Karpas-422 (cell line): ENCODE data around the gene BRF1. TPM values are rescaled to one million over a fixed set of nuclear protein-coding genes. Genes with fewer than 3 reads are reported as not detected.

Experiments used
- DNase-seq: peaks from one replicate; pipeline ENCODE4 v3.0.0-alpha.2; 2015
- H2AFZ ChIP-seq: fragments of 200-600 bp; sonication (generic); 2 replicates; pipeline ENCODE4 v1.6.1; 2014; ENCODE audit warnings: antibody characterized with exemption, low read length, mixed read lengths
- H3K27ac ChIP-seq: fragments of 200-600 bp; sonication (generic); 2 replicates; pipeline ENCODE4 v1.5.1; 2014; ENCODE audit warnings: mild to moderate bottlenecking, low read length, moderate library complexity
- H3K27me3 ChIP-seq: fragments of 200-600 bp; sonication (generic); 2 replicates; pipeline ENCODE4 v1.6.1; 2014; ENCODE audit warnings: low read length, mixed read lengths
- H3K36me3 ChIP-seq: fragments of 200-600 bp; sonication (generic); 2 replicates; pipeline ENCODE4 v1.6.1; 2014; ENCODE audit warnings: low read length, mixed read lengths; ENCODE audit not compliant: insufficient read depth
- H3K4me1 ChIP-seq: fragments of 200-600 bp; sonication (generic); 2 replicates; pipeline ENCODE4 v1.6.1; 2014; ENCODE audit warnings: mild to moderate bottlenecking, low read length, mixed read lengths
- H3K4me2 ChIP-seq: fragments of 200-600 bp; sonication (generic); 2 replicates; pipeline ENCODE4 v1.6.1; 2014; ENCODE audit warnings: low read length, low read depth, mild to moderate bottlenecking; ENCODE audit not compliant: poor library complexity, severe bottlenecking
- H3K4me3 ChIP-seq: fragments of 200-600 bp; sonication (generic); 2 replicates; pipeline ENCODE4 v1.5.1; 2014; ENCODE audit warnings: mild to moderate bottlenecking, antibody characterized with exemption, low read length, mixed read lengths
- H3K79me2 ChIP-seq: fragments of 200-600 bp; sonication (generic); 2 replicates; pipeline ENCODE4 v1.6.1; 2014; ENCODE audit warnings: mild to moderate bottlenecking, low read length, mixed read lengths
- H3K9ac ChIP-seq: fragments of 200-600 bp; sonication (generic); 2 replicates; pipeline ENCODE4 v1.6.0; 2014; ENCODE audit warnings: low read length
- H3K9me2 ChIP-seq: fragments of 200-600 bp; sonication (generic), shearing (Covaris generic); replicated peaks from 2 replicates; pipeline ENCODE4 v1.6.0; 2014; ENCODE audit warnings: mild to moderate bottlenecking, low read length, moderate library complexity; ENCODE audit not compliant: insufficient read depth
- H3K9me3 ChIP-seq: fragments of 300-700, 200-600 bp; sonication (generic); 2 replicates; pipeline ENCODE4 v1.6.1; 2014; ENCODE audit warnings: low read length, mixed read lengths
- H4K20me1 ChIP-seq: fragments of 200-600 bp; sonication (generic); 2 replicates; pipeline ENCODE4 v1.6.1; 2014; ENCODE audit warnings: mild to moderate bottlenecking, antibody characterized with exemption, low read length, low read depth; ENCODE audit not compliant: insufficient read depth
- total RNA-seq: library from RNA; depleted of rRNA; stranded (reverse); fragments of >200 nt; shearing (Covaris generic); gene quantifications from 2 replicates; pipeline ENCODE4 v1.2.3, GENCODE V29; 2014; ENCODE audit warnings: low replicate concordance

Gene BRF1
- total RNA-seq, 1 experiment from 2014 or later = 19.0 TPM

- Histone ChIP-seq H3K79me2 (no peaks in the 10 kb centered on the region), H4K20me1 (no peaks in the 10 kb centered on the region)
These were observed 39.8 kb downstream of the BRF1 start for GRCh38 chr14:105260959-105261358.

GRCh38 chr14:105258846-105259245, 42.0 kb downstream of the BRF1 start:
- Histone ChIP-seq H3K9me2 (no peaks in the 10 kb centered on the region), H3K4me2 (no peak overlapping the region), H3K9me3 (no peaks in the 10 kb centered on the region), H3K4me1 (peaks cover 22% of the 10 kb centered on the region), H4K20me1 (no peaks in the 10 kb centered on the region), H3K9ac (no peak overlapping the region), H3K27ac (no peak overlapping the region), H3K79me2 (no peaks in the 10 kb centered on the region), H3K4me3 (no peak overlapping the region), H3K27me3 (no peaks in the 10 kb centered on the region), H3K36me3 (no peaks in the 10 kb centered on the region), H2AFZ (no peak overlapping the region)
- DNase-seq = no peak

More at GRCh38 chr14:105260959-105261358, 39.8 kb downstream of the BRF1 start:
- peaks cover 11% of the 10 kb centered on the region for H3K4me1 ChIP-seq
- H2AFZ ChIP-seq = no peak overlapping the region
- no peak for DNase-seq
- H3K4me2 ChIP-seq = no peak overlapping the region
- H3K4me3 ChIP-seq = no peak overlapping the region
- H3K9me2 ChIP-seq = no peaks in the 10 kb centered on the region
- no peaks in the 10 kb centered on the region for H3K9me3 ChIP-seq
- no peak overlapping the region for H3K9ac ChIP-seq
- H3K27ac ChIP-seq = no peak overlapping the region
- no peaks in the 10 kb centered on the region for H3K36me3 ChIP-seq
- H3K27me3 ChIP-seq = no peaks in the 10 kb centered on the region

GRCh38 chr14:105257464-105257863, 43.3 kb downstream of the BRF1 start:
- H3K9me3 ChIP-seq = no peaks in the 10 kb centered on the region
- DNase-seq = no peak
- H3K27me3 ChIP-seq = no peaks in the 10 kb centered on the region
- no peak overlapping the region for H3K4me2 ChIP-seq
- no peak overlapping the region for H2AFZ ChIP-seq
- H4K20me1 ChIP-seq = no peaks in the 10 kb centered on the region
- no peak overlapping the region for H3K4me3 ChIP-seq
- no peak overlapping the region for H3K27ac ChIP-seq
- H3K36me3 ChIP-seq = no peaks in the 10 kb centered on the region
- H3K79me2 ChIP-seq = no peaks in the 10 kb centered on the region
- no peaks in the 10 kb centered on the region for H3K9me2 ChIP-seq
- peaks cover 22% of the 10 kb centered on the region for H3K4me1 ChIP-seq
- H3K9ac ChIP-seq = no peak overlapping the region

- Histone ChIP-seq H3K79me2 (no peaks in the 10 kb centered on the region), H3K9me2 (no peaks in the 10 kb centered on the region), H3K4me2 (no peak overlapping the region), H3K9ac (no peak overlapping the region), H3K4me1 (peaks cover 22% of the 10 kb centered on the region), H3K27me3 (no peaks in the 10 kb centered on the region), H4K20me1 (no peaks in the 10 kb centered on the region), H2AFZ (no peak overlapping the region), H3K4me3 (no peak overlapping the region), H3K36me3 (no peaks in the 10 kb centered on the region), H3K27ac (no peak overlapping the region), H3K9me3 (no peaks in the 10 kb centered on the region)
- DNase-seq = no peak
These were observed 44.4 kb downstream of the BRF1 start for GRCh38 chr14:105256292-105256960.

- no peak for DNase-seq
- H3K9me2 ChIP-seq = no peaks in the 10 kb centered on the region
These were observed 45.7 kb downstream of the BRF1 start for GRCh38 chr14:105255021-105255507.

GRCh38 chr14:105253329-105253682, 47.5 kb downstream of the BRF1 start:
- no peak for DNase-seq
- Histone ChIP-seq H3K27me3 (no peaks in the 10 kb centered on the region), H3K9ac (no peak overlapping the region), H3K9me3 (no peaks in the 10 kb centered on the region), H3K9me2 (no peaks in the 10 kb centered on the region), H3K79me2 (peaks cover 14% of the 10 kb centered on the region), H2AFZ (no peak overlapping the region), H3K4me1 (peaks cover 28% of the 10 kb centered on the region), H3K27ac (no peak overlapping the region), H3K4me3 (no peak overlapping the region), H3K4me2 (no peak overlapping the region), H3K36me3 (no peaks in the 10 kb centered on the region), H4K20me1 (no peaks in the 10 kb centered on the region)

More at GRCh38 chr14:105255021-105255507, 45.7 kb downstream of the BRF1 start:
- Histone ChIP-seq H3K4me1 (peaks cover 29% of the 10 kb centered on the region), H3K27me3 (no peaks in the 10 kb centered on the region), H3K36me3 (no peaks in the 10 kb centered on the region), H3K4me2 (peak overlapping the region; percentile 8), H3K9ac (peak overlapping the region; percentile 16; the same call in 1 of the 2 replicates), H2AFZ (no peak overlapping the region), H3K79me2 (peaks cover 3% of the 10 kb centered on the region; the same call in 1 of the 2 replicates), H3K27ac (peak overlapping the region; percentile 27), H3K9me3 (no peaks in the 10 kb centered on the region), H4K20me1 (no peaks in the 10 kb centered on the region), H3K4me3 (no peak overlapping the region)

- Histone ChIP-seq H3K4me3 (no peak overlapping the region), H3K36me3 (no peaks in the 10 kb centered on the region), H3K9ac (no peak overlapping the region), H3K9me2 (no peaks in the 10 kb centered on the region), H3K4me1 (peaks cover 32% of the 10 kb centered on the region), H4K20me1 (no peaks in the 10 kb centered on the region), H3K4me2 (no peak overlapping the region), H3K27me3 (no peaks in the 10 kb centered on the region), H3K79me2 (peaks cover 19% of the 10 kb centered on the region), H3K27ac (no peak overlapping the region), H2AFZ (no peak overlapping the region), H3K9me3 (no peaks in the 10 kb centered on the region)
- no peak for DNase-seq
These were observed 48.1 kb downstream of the BRF1 start for GRCh38 chr14:105252552-105253328.

- Histone ChIP-seq H4K20me1 (no peaks in the 10 kb centered on the region), H3K9me2 (no peaks in the 10 kb centered on the region), H3K79me2 (peaks cover 27% of the 10 kb centered on the region), H3K27ac (no peak overlapping the region), H3K36me3 (no peaks in the 10 kb centered on the region), H3K9me3 (no peaks in the 10 kb centered on the region), H3K27me3 (no peaks in the 10 kb centered on the region), H2AFZ (no peak overlapping the region), H3K4me1 (peaks cover 38% of the 10 kb centered on the region), H3K4me3 (no peak overlapping the region), H3K9ac (no peak overlapping the region), H3K4me2 (no peak overlapping the region)
- DNase-seq = no peak
These were observed 48.9 kb downstream of the BRF1 start for GRCh38 chr14:105251920-105252319.
